HepG2 (cell line): Measurements from ENCODE around the gene RNF150. TPM values are rescaled to one million over a fixed set of nuclear protein-coding genes. Genes with fewer than 3 reads are reported as not detected.

Source experiments
- ATAC-seq: fragments of 200-7000 bp; cut with Tn5 transposase; 3 replicates; pipeline ENCODE4 v1.9.1; 2020; ENCODE audit warnings: mild to moderate bottlenecking, moderate library complexity
- BruUV-seq: library from RNA; stranded (reverse); fragments of 400-500 nt; replicated peaks from 2 replicates; lab custom pipeline; 2021; lab: Mats Ljungman, UMichigan
- CTCF ChIA-PET: fragments of 300-600 bp; formaldehyde crosslinking; extraction: SDS; loops from one replicate; lab custom pipeline; 2021; ENCODE audit warnings: low total read pairs, inconsistent platforms, low intra/inter-chr PET ratio; lab: Yijun Ruan, JAX
- POLR2A ChIA-PET: fragments of 350-600 bp; sonication (Branson Sonifier 250); formaldehyde crosslinking; loops from one replicate; lab custom pipeline; 2020; ENCODE audit warnings: antibody characterized with exemption, inconsistent platforms; lab: Yijun Ruan, JAX
- DNase-seq: peaks from one replicate; pipeline ENCODE4 v3.0.0-alpha.2; 2015; ENCODE audit warnings: low spot score
- FAIRE-seq: peaks from 3 replicates; lab custom pipeline; 2011; peaks lifted over from hg19 to GRCh38; lab: Jason Lieb, UNC
- H2AFZ ChIP-seq: one replicate; pipeline ENCODE4 v1.6.1; 2011; ENCODE audit warnings: low read length, inconsistent platforms
- H3K27ac ChIP-seq: fragments of 300-600 bp; 3 replicates; pipeline ENCODE4 v1.8.0; 2011; ENCODE audit warnings: mixed run types, mild to moderate bottlenecking, mixed read lengths, low read length, inconsistent platforms; ENCODE audit not compliant: insufficient read depth; ENCODE audit errors: extremely low read length
- H3K27me3 ChIP-seq, 2 experiments: fragments of 200-600 bp in 1 of 2; 2 replicates in 1 of 2; 3 replicates in 1 of 2; pipeline versions ENCODE4 v1.6.0 to v1.8.0; 2011; ENCODE audit warnings: low read length in 2 of 2, mild to moderate bottlenecking in 2 of 2, moderate library complexity in 2 of 2, inconsistent platforms in 1 of 2; ENCODE audit not compliant: insufficient read depth in 2 of 2, control insufficient read depth in 1 of 2
- H3K36me3 ChIP-seq, 2 experiments: fragments of 200-600 bp in 1 of 2; replicated peaks in 1 of 2; 2 replicates in 1 of 2; 3 replicates in 1 of 2; pipeline versions ENCODE4 v1.5.1 to v1.8.0; 2011; ENCODE audit warnings: low read length in 2 of 2, inconsistent platforms in 1 of 2; ENCODE audit not compliant: insufficient read depth in 2 of 2, control insufficient read depth in 1 of 2
- H3K4me1 ChIP-seq: 2 replicates; pipeline ENCODE4 v1.5.1; 2012; ENCODE audit warnings: low read length, inconsistent platforms; ENCODE audit not compliant: insufficient read depth
- H3K4me2 ChIP-seq: 2 replicates; pipeline ENCODE4 v1.6.0; 2011; ENCODE audit warnings: low read depth, low read length, inconsistent platforms
- H3K4me3 ChIP-seq, 3 experiments: fragments of 200-600 bp in 1 of 3; sonication (generic), shearing (Covaris generic) in 1 of 3; replicated peaks in 1 of 3; 2 replicates each; pipeline ENCODE4 v1.5.1; 2011 to 2016; ENCODE audit warnings: low read length in 3 of 3, inconsistent platforms in 2 of 3, low read depth in 2 of 3, mild to moderate bottlenecking in 2 of 3, control low read depth in 1 of 3, mixed read lengths in 1 of 3; ENCODE audit not compliant: insufficient read depth in 1 of 3
- H3K79me2 ChIP-seq: one replicate; pipeline ENCODE4 v1.6.1; 2011; ENCODE audit warnings: low read length, inconsistent platforms; ENCODE audit not compliant: insufficient read depth
- H3K9ac ChIP-seq: 2 replicates; pipeline ENCODE4 v1.6.0; 2011; ENCODE audit warnings: mild to moderate bottlenecking, low read depth, low read length, inconsistent platforms; ENCODE audit not compliant: insufficient read depth
- H3K9me3 ChIP-seq: 2 replicates; pipeline ENCODE4 v1.5.1; 2012; ENCODE audit warnings: mild to moderate bottlenecking, low read length
- H4K20me1 ChIP-seq: 2 replicates; pipeline ENCODE4 v1.6.0; 2011; ENCODE audit warnings: inconsistent platforms, mild to moderate bottlenecking, low read length, moderate library complexity; ENCODE audit not compliant: insufficient read depth
- DNMT1 ChIP-seq: sonication (generic); formaldehyde crosslinking; IDR thresholded peaks from 2 replicates; pipeline ENCODE4 v1.5.1; 2020; ENCODE audit warnings: mild to moderate bottlenecking, missing genetic modification reagents
- GZF1 ChIP-seq: sonication (generic); formaldehyde crosslinking; IDR thresholded peaks from 2 replicates; pipeline ENCODE4 v1.5.1; 2020; ENCODE audit warnings: mild to moderate bottlenecking, missing genetic modification reagents
- KMT2A ChIP-seq: sonication (generic); formaldehyde crosslinking; IDR thresholded peaks from 2 replicates; pipeline ENCODE4 v1.4.0; 2020; ENCODE audit warnings: missing genetic modification reagents
- NCOA1 ChIP-seq: sonication (generic); formaldehyde crosslinking; IDR thresholded peaks from 2 replicates; pipeline ENCODE4 v1.9.0; 2021; ENCODE audit warnings: missing genetic modification reagents
- TCF12 ChIP-seq, 2 experiments: fragments of 450-650 bp in 1 of 2; sonication (generic) in 1 of 2; formaldehyde crosslinking in 1 of 2; IDR thresholded peaks; 2 replicates each; pipeline versions ENCODE4 v1.6.1 to v1.8.0; 2017 to 2022; ENCODE audit warnings: antibody characterized with exemption in 1 of 2, mild to moderate bottlenecking in 1 of 2, missing genetic modification reagents in 1 of 2, moderate library complexity in 1 of 2
- ZBTB1 ChIP-seq: sonication (generic); formaldehyde crosslinking; IDR thresholded peaks from 2 replicates; pipeline ENCODE4 v1.4.0; 2020; ENCODE audit warnings: missing genetic modification reagents, borderline replicate concordance
- ZNF460 ChIP-seq: sonication (generic); formaldehyde crosslinking; IDR thresholded peaks from 2 replicates; pipeline ENCODE4 v1.5.1; 2020; ENCODE audit warnings: missing genetic modification reagents, mild to moderate bottlenecking, borderline replicate concordance
- ZNF563 ChIP-seq: sonication (generic); formaldehyde crosslinking; IDR thresholded peaks from 2 replicates; pipeline ENCODE4 v1.8.0; 2022; ENCODE audit warnings: mild to moderate bottlenecking, moderate library complexity, missing genetic modification reagents
- WGBS: methylation state at CpG from one replicate; pipeline ENCODE4 v1.1.6; 2017; ENCODE audit warnings: low lambda C conversion rate; 5-methylcytosine and 5-hydroxymethylcytosine counted together
- in situ Hi-C: cut with HindIII; loops from 2 replicates; pipeline ENCODE4 v1.10.0; 2017; ENCODE audit warnings: low pct_unique_long_range_greater_than_20kb; ENCODE audit not compliant: extremely low pct_ligation_motif_present
- intact Hi-C: fragments of 100-400 bp; cut with micrococcal nuclease; formaldehyde crosslinking; loops from one replicate; pipeline ENCODE4 v1.10.0; 2022; ENCODE audit not compliant: unreplicated experiment
- polyA plus RNA-seq, 8 experiments: library from polyadenylated mRNA; depleted of rRNA in 3 of 8; stranded (reverse) in 7 of 8; unstranded in 1 of 8; fragments of >200 nt; fragmentation: Illumina TruSeq in 4 of 8; extraction: Trizol in 4 of 8; gene quantifications; 2 replicates each; pipeline versions ENCODE4 v1.2.1 to v1.2.3, GENCODE V29; 2011 to 2016; ENCODE audit warnings: low read depth in 4 of 8, missing spikeins in 1 of 8, mixed read lengths in 1 of 8; ENCODE audit not compliant: insufficient read depth in 1 of 8
- total RNA-seq, 5 experiments: library from RNA; depleted of rRNA; stranded (reverse); fragments of >200 nt; fragmentation: Illumina TruSeq; extraction: Trizol; gene quantifications; 2 replicates each; pipeline ENCODE4 v1.2.3, GENCODE V29; 2016; ENCODE audit warnings: low read depth in 1 of 5
- TF ChIP-seq, protein P1 (sequence below): sonication (generic); formaldehyde crosslinking; IDR thresholded peaks from 2 replicates; pipeline ENCODE4 v1.4.0; 2020; ENCODE audit warnings: mild to moderate bottlenecking, missing genetic modification reagents
- TF ChIP-seq, protein P2 (sequence below): sonication (generic); formaldehyde crosslinking; IDR thresholded peaks from 2 replicates; pipeline ENCODE4 v1.5.0; 2020; ENCODE audit warnings: missing genetic modification reagents

RNF150 gene
- total and polyA plus RNA-seq, 2 of the 13 experiments (the other 11 are each of a cell fraction or from before 2014, with no cell fraction given): 0.02 to 0.03 TPM

DNA sequence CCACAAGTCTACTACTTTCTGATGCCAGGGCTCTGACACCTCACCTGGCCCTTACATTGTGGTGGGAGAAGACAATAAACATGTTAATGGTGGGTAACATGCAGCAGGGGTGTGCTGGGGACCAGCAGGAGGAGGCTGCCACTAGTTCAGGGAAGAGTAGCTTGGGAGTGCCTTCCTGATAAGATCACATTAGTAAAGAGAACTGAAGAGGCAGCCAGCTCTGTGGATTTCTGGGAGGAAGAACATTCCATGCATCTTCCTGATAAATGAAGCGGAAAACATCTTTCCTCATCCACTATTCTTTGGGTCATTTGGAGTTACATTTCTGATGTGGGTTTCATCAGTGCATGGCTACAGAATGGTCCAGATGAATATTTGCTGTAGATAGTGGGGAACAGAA, 9.0 kb downstream of the RNF150 start:
- POLR2A ChIA-PET: no interaction called here
- H3K9ac ChIP-seq: no peak overlapping the region
- H3K4me3 ChIP-seq: no peak overlapping the region
- no peak for ATAC-seq
- FAIRE-seq: no peak
- H2AFZ ChIP-seq: no peak overlapping the region
- H3K9me3 ChIP-seq: no peaks in the 10 kb centered on the region
- DNase-seq: no peak
- no peaks in the 10 kb centered on the region for H4K20me1 ChIP-seq
- H3K4me1 ChIP-seq: no peaks in the 10 kb centered on the region
- WGBS: 65% methylated on average over 1 of the region's 1 CpG
- in situ Hi-C loops (no loop called here), intact Hi-C loops (no loop called here)
- H3K27me3 ChIP-seq: no peaks in the 10 kb centered on the region
- H3K27ac ChIP-seq: no peak overlapping the region
- H3K36me3 ChIP-seq: no peaks in the 10 kb centered on the region
- H3K79me2 ChIP-seq: no peaks in the 10 kb centered on the region
- BruUV-seq: no TSS peak
- TF ChIP-seq, protein P1, sequence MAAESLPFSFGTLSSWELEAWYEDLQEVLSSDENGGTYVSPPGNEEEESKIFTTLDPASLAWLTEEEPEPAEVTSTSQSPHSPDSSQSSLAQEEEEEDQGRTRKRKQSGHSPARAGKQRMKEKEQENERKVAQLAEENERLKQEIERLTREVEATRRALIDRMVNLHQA (CRISPR knock-in tag): no peak
- no peak for TF ChIP-seq ZBTB1 (CRISPR knock-in tag)
- TF ChIP-seq, protein P2, sequence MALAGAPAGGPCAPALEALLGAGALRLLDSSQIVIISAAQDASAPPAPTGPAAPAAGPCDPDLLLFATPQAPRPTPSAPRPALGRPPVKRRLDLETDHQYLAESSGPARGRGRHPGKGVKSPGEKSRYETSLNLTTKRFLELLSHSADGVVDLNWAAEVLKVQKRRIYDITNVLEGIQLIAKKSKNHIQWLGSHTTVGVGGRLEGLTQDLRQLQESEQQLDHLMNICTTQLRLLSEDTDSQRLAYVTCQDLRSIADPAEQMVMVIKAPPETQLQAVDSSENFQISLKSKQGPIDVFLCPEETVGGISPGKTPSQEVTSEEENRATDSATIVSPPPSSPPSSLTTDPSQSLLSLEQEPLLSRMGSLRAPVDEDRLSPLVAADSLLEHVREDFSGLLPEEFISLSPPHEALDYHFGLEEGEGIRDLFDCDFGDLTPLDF (CRISPR knock-in tag): no peak
- no peak for TF ChIP-seq ZNF460 (CRISPR knock-in tag)
- TF ChIP-seq ZNF563 (CRISPR knock-in tag): no peak
- TF ChIP-seq GZF1 (CRISPR knock-in tag): no peak
- TF ChIP-seq TCF12 (IDR thresholded peaks at IDR 0.05): no peak
- no peak for TF ChIP-seq TCF12 (CRISPR knock-in tag; IDR thresholded peaks at IDR 0.05)
- no peak for TF ChIP-seq KMT2A (CRISPR knock-in tag)
- TF ChIP-seq NCOA1 (CRISPR knock-in tag): no peak
- no peak for TF ChIP-seq DNMT1
- CTCF ChIA-PET: no interaction called here
- no peak overlapping the region for H3K4me2 ChIP-seq
